Fibroblast of lung (primary cell): Measurements from ENCODE around the gene CD2AP. TPM values are rescaled to one million over a fixed set of nuclear protein-coding genes. Genes with fewer than 3 reads are reported as not detected.

Source experiments
- DNase-seq, 2 donors: peaks; one replicate each; pipeline versions ENCODE4 v3.0.0 to v3.0.0-alpha.2; 2010; ENCODE audit warnings: low read depth in 2 of 2
- H2AFZ ChIP-seq: 2 replicates; pipeline ENCODE4 v1.5.1; 2012; ENCODE audit warnings: low read length, control low read depth, inconsistent platforms
- H3K27ac ChIP-seq: 2 replicates; pipeline ENCODE4 v1.5.1; 2011; ENCODE audit warnings: low read length, control low read depth; ENCODE audit not compliant: insufficient read depth
- H3K27me3 ChIP-seq: 2 replicates; pipeline ENCODE4 v1.5.1; 2011; ENCODE audit warnings: mild to moderate bottlenecking, low read length; ENCODE audit not compliant: control insufficient read depth, insufficient read depth
- H3K36me3 ChIP-seq: 2 replicates; pipeline ENCODE4 v1.5.1; 2011; ENCODE audit warnings: low read length; ENCODE audit not compliant: control insufficient read depth, insufficient read depth
- H3K4me1 ChIP-seq: 2 replicates; pipeline ENCODE4 v1.5.1; 2011; ENCODE audit warnings: low read length; ENCODE audit not compliant: control insufficient read depth, insufficient read depth; ENCODE audit errors: extremely low read depth
- H3K4me2 ChIP-seq: 2 replicates; pipeline ENCODE4 v1.5.1; 2011; ENCODE audit warnings: low read length, control low read depth; ENCODE audit not compliant: insufficient read depth; ENCODE audit errors: extremely low read depth
- H3K4me3 ChIP-seq, 4 experiments: fragments of 200-600 bp in 1 of 4; sonication (generic) in 1 of 4; replicated peaks in 1 of 4; 2 replicates each; pipeline ENCODE4 v1.5.1; 2011 to 2016; ENCODE audit warnings: low read length in 4 of 4, low read depth in 3 of 4, mild to moderate bottlenecking in 3 of 4, control low read depth in 2 of 4, inconsistent platforms in 1 of 4, mixed read lengths in 1 of 4; ENCODE audit not compliant: insufficient read depth in 1 of 4; ENCODE audit errors: control extremely low read depth in 1 of 4
- H3K79me2 ChIP-seq: 2 replicates; pipeline ENCODE4 v1.5.1; 2012; ENCODE audit warnings: mild to moderate bottlenecking, low read length, inconsistent platforms; ENCODE audit not compliant: control insufficient read depth, insufficient read depth
- H3K9ac ChIP-seq: 2 replicates; pipeline ENCODE4 v1.5.1; 2011; ENCODE audit warnings: mild to moderate bottlenecking, low read length, control low read depth; ENCODE audit not compliant: insufficient read depth
- H3K9me3 ChIP-seq: 2 replicates; pipeline ENCODE4 v1.5.1; 2012; ENCODE audit warnings: low read depth, low read length; ENCODE audit not compliant: control insufficient read depth, insufficient read depth
- H4K20me1 ChIP-seq: 2 replicates; pipeline ENCODE4 v1.5.1; 2011; ENCODE audit warnings: low read length; ENCODE audit not compliant: control insufficient read depth, insufficient read depth; ENCODE audit errors: extremely low read depth
- EZH2 ChIP-seq: IDR thresholded peaks from 2 replicates; pipeline ENCODE4 v1.5.1; 2012; ENCODE audit warnings: low read length, control low read depth, mild to moderate bottlenecking; ENCODE audit errors: missing control alignments
- polyA plus RNA-seq, 2 donors: library from polyadenylated mRNA; depleted of rRNA in 1 of 2; stranded (reverse) in 1 of 2; unstranded in 1 of 2; fragments of >200 nt; gene quantifications; 2 replicates each; pipeline ENCODE4 v1.2.1, GENCODE V29; 2011 to 2012; ENCODE audit warnings: missing spikeins in 1 of 2
- total RNA-seq: library from RNA; depleted of rRNA; stranded (reverse); fragments of >200 nt; gene quantifications from 2 replicates; pipeline ENCODE4 v1.2.1, GENCODE V29; 2014
- TF ChIP-seq, protein P1 (sequence below), 2 donors: IDR thresholded peaks in 1 of 2; conservative IDR thresholded peaks in 1 of 2; 1 replicate in 1 of 2; 2 replicates in 1 of 2; pipeline ENCODE4 v1.5.1; 2011 to 2012; ENCODE audit warnings: low read length in 2 of 2, control low read depth in 1 of 2, inconsistent platforms in 1 of 2, low read depth in 1 of 2, mild to moderate bottlenecking in 1 of 2

The CD2AP gene
- total and polyA plus RNA-seq, 2 donors (not counting 1 experiment from before 2014, with no cell fraction given), result 15.7 to 17.2 TPM

DNA sequence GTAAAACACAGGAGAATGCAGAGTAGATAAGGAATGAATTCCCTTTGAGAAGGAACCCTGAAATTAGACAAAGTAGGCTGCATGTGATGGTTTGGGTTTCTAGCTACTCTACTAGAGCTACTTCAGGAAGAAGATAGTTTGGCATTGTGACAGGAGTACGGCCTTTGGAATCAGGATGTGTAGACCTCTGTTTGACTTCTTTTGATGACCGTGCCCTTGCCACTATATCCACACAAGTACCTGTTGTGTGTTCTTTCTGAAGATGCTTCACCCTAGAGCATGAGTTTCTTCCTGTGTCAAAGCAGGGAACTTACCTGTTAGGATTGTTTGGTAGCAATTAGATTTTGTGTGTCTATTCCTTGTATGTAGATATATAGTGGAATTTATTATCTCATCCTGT lies 41.7 kb downstream of the CD2AP start:
- Histone ChIP-seq H3K27me3 (no peaks in the 10 kb centered on the region), H3K4me3 (no peak overlapping the region), H3K4me2 (no peak overlapping the region), H3K9me3 (no peaks in the 10 kb centered on the region), H3K4me1 (no peaks in the 10 kb centered on the region), H3K36me3 (no peaks in the 10 kb centered on the region), H2AFZ (no peak overlapping the region), H3K79me2 (peaks cover 5% of the 10 kb centered on the region), H4K20me1 (no peaks in the 10 kb centered on the region), H3K27ac (no peak overlapping the region), H3K9ac (no peak overlapping the region)
- no peak for TF ChIP-seq EZH2
- TF ChIP-seq, protein P1, sequence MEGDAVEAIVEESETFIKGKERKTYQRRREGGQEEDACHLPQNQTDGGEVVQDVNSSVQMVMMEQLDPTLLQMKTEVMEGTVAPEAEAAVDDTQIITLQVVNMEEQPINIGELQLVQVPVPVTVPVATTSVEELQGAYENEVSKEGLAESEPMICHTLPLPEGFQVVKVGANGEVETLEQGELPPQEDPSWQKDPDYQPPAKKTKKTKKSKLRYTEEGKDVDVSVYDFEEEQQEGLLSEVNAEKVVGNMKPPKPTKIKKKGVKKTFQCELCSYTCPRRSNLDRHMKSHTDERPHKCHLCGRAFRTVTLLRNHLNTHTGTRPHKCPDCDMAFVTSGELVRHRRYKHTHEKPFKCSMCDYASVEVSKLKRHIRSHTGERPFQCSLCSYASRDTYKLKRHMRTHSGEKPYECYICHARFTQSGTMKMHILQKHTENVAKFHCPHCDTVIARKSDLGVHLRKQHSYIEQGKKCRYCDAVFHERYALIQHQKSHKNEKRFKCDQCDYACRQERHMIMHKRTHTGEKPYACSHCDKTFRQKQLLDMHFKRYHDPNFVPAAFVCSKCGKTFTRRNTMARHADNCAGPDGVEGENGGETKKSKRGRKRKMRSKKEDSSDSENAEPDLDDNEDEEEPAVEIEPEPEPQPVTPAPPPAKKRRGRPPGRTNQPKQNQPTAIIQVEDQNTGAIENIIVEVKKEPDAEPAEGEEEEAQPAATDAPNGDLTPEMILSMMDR (conservative IDR thresholded peaks at IDR 0.05 in 1 of 2, IDR thresholded peaks at IDR 0.05 in 1 of 2; ENCODE audit: low read depth in 1 of 2, low read length in 2 of 2), result no peak
- no peak for DNase-seq

DNA sequence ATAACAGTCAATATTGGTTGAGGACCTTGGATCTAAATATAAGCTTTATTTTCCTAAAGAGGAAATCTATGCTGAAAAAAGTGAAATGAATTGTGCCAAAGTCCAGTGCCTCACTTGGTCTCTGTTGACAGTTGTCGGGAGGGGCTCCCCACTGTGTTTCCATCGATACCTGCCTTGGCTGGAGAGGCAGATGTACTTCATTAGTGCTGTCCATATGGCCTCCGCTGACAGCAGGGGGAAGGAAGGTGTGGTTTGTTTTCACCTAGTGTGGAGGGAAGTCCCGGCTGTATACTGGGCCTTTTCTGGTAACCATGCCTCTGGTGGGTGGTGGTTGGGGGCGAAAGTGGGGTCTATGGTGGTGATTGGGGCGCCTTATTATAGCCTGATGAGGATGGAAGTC lies 42.7 kb downstream of the CD2AP start:
- no peak overlapping the region for H3K27ac ChIP-seq
- H3K4me1 ChIP-seq, result no peaks in the 10 kb centered on the region
- no peak overlapping the region for H3K4me3 ChIP-seq
- H4K20me1 ChIP-seq, result no peaks in the 10 kb centered on the region
- H3K79me2 ChIP-seq, result peaks cover 5% of the 10 kb centered on the region
- H3K4me2 ChIP-seq, result no peak overlapping the region
- no peak overlapping the region for H2AFZ ChIP-seq
- H3K36me3 ChIP-seq, result no peaks in the 10 kb centered on the region
- H3K9me3 ChIP-seq, result no peaks in the 10 kb centered on the region
- no peak overlapping the region for H3K9ac ChIP-seq
- no peak for DNase-seq
- TF ChIP-seq EZH2, result no peak
- TF ChIP-seq, protein P1 (conservative IDR thresholded peaks at IDR 0.05 in 1 of 2, IDR thresholded peaks at IDR 0.05 in 1 of 2; ENCODE audit: low read depth in 1 of 2, low read length in 2 of 2), result no peak
- no peaks in the 10 kb centered on the region for H3K27me3 ChIP-seq

DNA sequence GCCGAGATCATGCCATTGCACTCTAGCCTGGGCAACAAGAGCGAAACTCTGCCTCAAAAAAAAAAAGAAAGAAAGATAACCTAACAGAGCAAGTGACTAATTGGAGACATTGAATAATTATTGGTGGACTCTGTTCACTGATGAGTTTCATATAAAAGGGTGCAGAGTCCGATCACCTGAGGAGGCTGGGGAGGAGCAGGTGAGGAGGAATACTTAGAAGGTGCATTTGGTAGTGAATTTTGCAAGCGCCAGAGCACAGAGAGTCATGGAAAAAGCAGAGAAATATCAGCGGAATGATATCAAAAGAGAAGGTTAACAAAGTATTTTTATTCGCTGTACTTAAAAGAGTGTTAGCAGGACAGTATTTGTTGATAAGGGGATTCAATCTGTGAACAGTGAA lies 44.4 kb downstream of the CD2AP start:
- no peak overlapping the region for H3K27ac ChIP-seq
- no peak for TF ChIP-seq EZH2
- TF ChIP-seq, protein P1 (conservative IDR thresholded peaks at IDR 0.05 in 1 of 2, IDR thresholded peaks at IDR 0.05 in 1 of 2; ENCODE audit: low read depth in 1 of 2, low read length in 2 of 2), result no peak
- H3K4me2 ChIP-seq, result no peak overlapping the region
- no peak overlapping the region for H3K9ac ChIP-seq
- no peaks in the 10 kb centered on the region for H3K4me1 ChIP-seq
- no peak overlapping the region for H3K4me3 ChIP-seq
- no peaks in the 10 kb centered on the region for H3K36me3 ChIP-seq
- no peak for DNase-seq
- no peaks in the 10 kb centered on the region for H4K20me1 ChIP-seq
- no peaks in the 10 kb centered on the region for H3K9me3 ChIP-seq
- H3K27me3 ChIP-seq, result no peaks in the 10 kb centered on the region
- H2AFZ ChIP-seq, result no peak overlapping the region
- peaks cover 5% of the 10 kb centered on the region for H3K79me2 ChIP-seq
